ENCODE results near the gene FXYD5. TPM values are rescaled to one million over a fixed set of nuclear protein-coding genes. Genes with fewer than 3 reads are reported as not detected.

The FXYD5 gene
- total RNA-seq, 1 donor from 2014 or later, result 271 TPM

DNA sequence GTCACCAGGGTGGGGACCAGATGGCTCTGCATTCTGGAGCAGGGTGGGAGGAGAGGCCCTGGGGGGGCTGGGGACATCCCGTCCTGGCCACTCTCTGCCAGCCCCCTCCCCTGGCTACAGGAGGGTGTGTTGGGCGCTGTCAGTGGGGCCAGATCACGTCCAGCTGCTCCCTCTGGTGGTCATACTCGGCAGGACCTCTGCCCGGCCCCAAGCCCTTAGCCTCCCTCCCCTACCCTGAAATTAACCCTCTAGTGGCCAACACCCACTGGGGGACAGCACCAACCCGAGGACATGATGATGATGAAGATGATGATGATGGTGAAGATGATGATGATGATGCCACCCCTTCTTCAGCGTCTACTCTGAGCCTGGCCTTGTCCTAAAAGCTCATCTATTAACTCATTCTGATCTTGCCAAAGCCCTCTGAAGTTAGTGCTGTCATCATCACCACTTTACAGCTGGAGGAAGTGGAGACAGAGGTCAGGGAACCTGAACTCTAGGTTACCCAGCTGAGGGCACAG lies 19.1 kb upstream of the FXYD5 start:
- Mint-ChIP-seq H3K9me3 (no peaks in the 10 kb centered on the region), H3K27ac (no peak overlapping the region), H3K27me3 (ENCODE audit: low read depth) (peaks cover 7% of the 10 kb centered on the region), H3K4me3 (ENCODE audit: low read depth) (no peak overlapping the region), H3K4me1 (ENCODE audit: low read depth) (peaks cover 2% of the 10 kb centered on the region), H3K36me3 (ENCODE audit: low read depth) (no peaks in the 10 kb centered on the region)
- intact Hi-C loops (cut with micrococcal nuclease), result loop anchor here (1.0 to 5.0 kb wide), 2 partner anchors 21 to 68 kb away; no protein-coding TSS in a partner anchor
- DNase-seq (ENCODE audit: low spot score), result peak; percentile 64

DNA sequence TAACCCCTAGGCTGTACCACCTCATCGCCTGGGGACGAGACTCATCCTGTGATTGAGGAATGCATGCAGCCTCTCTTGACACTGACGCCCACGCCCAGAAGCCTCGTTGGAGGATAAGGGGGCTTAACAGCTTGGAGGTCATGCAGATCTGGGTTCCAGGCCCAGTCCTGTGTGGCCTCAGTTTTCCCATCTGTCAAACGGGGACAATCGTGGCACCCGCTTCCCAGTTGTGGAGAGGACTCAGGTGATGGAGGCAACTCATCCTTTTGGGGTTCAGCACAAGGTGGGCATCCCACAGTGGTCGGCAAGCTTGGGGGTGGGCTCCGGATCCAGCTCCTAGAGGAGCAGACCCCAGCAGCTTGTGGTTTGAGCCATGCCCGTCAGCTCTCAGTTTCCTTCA lies 18.3 kb upstream of the FXYD5 start:
- DNase-seq (ENCODE audit: low spot score), result no peak
- Mint-ChIP-seq H3K4me1 (ENCODE audit: low read depth) (peaks cover 7% of the 10 kb centered on the region), H3K27ac (no peak overlapping the region), H3K27me3 (ENCODE audit: low read depth) (peaks cover 10% of the 10 kb centered on the region), H3K36me3 (ENCODE audit: low read depth) (no peaks in the 10 kb centered on the region), H3K9me3 (no peaks in the 10 kb centered on the region), H3K4me3 (ENCODE audit: low read depth) (no peak overlapping the region)
- intact Hi-C loops (cut with micrococcal nuclease), result loop anchor here (5.0 kb wide), 1 partner anchor 69 kb away; no protein-coding TSS in a partner anchor

DNA sequence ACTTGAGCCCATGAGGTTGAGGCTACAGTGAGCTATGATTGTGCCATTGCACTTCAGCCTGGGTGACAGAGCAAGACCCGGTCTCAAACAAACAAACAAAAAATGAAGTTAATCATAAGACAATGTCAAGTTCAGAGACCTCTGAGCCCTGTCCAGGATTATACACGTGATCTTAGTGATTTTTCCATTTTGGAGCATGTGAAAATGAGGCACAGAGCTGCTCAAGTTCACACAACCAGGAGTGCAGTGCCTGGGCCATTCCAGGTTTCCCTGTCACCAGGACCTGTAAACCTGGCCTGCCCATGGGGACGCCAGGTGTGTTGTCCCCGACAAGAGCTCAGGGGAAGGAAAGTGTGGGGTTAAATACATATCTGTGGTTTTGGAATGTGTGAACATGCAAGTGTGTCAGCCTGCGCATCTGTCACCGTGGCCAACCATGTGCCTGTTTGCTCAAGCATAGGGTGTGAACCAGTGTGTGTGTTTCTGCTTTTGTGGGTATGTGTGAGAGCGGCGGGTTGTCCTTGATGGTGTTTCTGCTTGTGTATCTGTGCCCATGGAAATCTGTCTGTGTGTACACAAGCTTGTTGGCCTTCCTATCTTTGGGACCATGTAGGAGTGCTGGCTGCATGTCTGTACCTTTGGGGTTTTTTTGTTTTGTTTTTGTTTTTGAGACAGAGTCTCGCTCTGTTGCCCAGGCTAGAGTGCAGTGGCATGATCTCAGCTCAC lies 17.4 kb upstream of the FXYD5 start:
- no peak overlapping the region for H3K4me3 Mint-ChIP-seq (ENCODE audit: low read depth)
- peaks cover 17% of the 10 kb centered on the region for H3K27me3 Mint-ChIP-seq (ENCODE audit: low read depth)
- no peak for DNase-seq (ENCODE audit: low spot score)
- no peak overlapping the region for H3K27ac Mint-ChIP-seq
- intact Hi-C loops (cut with micrococcal nuclease), result loop anchor here (5.0 kb wide), 1 partner anchor 70 kb away; no protein-coding TSS in a partner anchor
- H3K4me1 Mint-ChIP-seq (ENCODE audit: low read depth), result peaks cover 15% of the 10 kb centered on the region
- H3K36me3 Mint-ChIP-seq (ENCODE audit: low read depth), result no peaks in the 10 kb centered on the region
- H3K9me3 Mint-ChIP-seq, result no peaks in the 10 kb centered on the region

DNA sequence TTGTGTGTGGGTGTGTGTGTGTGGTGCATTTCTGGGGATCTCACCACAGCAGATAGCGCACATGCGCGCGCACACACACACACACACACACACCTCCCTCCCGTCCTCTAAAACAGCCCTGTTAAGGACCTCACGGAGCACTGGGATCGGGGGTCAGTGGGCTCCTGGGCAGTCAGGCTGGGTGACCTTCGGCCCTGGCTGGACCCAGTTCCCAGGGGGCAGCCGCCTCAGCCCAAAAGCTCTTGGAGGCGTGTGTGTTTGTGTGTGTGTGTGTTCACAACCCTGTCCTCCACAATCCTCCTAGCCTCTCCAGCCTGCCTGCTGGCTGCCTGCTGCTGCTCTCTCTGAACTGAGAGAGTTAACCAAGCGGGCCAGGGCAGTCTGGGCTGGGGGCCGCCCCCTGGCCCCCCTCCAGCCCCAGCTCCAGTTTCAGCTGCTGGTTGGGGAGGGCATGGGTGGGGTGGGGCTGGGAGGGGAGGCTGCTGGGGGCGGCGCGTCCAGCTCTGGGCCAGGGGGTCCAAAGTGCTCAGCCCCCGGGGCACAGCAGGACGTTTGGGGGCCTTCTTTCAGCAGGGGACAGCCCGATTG lies 16.1 kb upstream of the FXYD5 start, which contains the start of gene FXYD1:
TSS of gene FXYD1 (plus strand) at position 520 of the 588 bp plus-strand sequence. CDS start 1,256 bp downstream, outside the sequence.
- H3K4me1 Mint-ChIP-seq (ENCODE audit: low read depth), result peaks cover 16% of the 10 kb centered on the region
- H3K36me3 Mint-ChIP-seq (ENCODE audit: low read depth), result no peaks in the 10 kb centered on the region
- DNase-seq (ENCODE audit: low spot score), result no peak
- H3K9me3 Mint-ChIP-seq, result no peaks in the 10 kb centered on the region
- no peak within 1 kb of the TSS for H3K27ac Mint-ChIP-seq
- no peak within 1 kb of the TSS for H3K4me3 Mint-ChIP-seq (ENCODE audit: low read depth)
- intact Hi-C loops (cut with micrococcal nuclease), result loop anchor here (5.0 kb wide), 1 partner anchor 71 kb away; no protein-coding TSS in a partner anchor
- peaks cover 19% of the 10 kb centered on the region for H3K27me3 Mint-ChIP-seq (ENCODE audit: low read depth)

DNA sequence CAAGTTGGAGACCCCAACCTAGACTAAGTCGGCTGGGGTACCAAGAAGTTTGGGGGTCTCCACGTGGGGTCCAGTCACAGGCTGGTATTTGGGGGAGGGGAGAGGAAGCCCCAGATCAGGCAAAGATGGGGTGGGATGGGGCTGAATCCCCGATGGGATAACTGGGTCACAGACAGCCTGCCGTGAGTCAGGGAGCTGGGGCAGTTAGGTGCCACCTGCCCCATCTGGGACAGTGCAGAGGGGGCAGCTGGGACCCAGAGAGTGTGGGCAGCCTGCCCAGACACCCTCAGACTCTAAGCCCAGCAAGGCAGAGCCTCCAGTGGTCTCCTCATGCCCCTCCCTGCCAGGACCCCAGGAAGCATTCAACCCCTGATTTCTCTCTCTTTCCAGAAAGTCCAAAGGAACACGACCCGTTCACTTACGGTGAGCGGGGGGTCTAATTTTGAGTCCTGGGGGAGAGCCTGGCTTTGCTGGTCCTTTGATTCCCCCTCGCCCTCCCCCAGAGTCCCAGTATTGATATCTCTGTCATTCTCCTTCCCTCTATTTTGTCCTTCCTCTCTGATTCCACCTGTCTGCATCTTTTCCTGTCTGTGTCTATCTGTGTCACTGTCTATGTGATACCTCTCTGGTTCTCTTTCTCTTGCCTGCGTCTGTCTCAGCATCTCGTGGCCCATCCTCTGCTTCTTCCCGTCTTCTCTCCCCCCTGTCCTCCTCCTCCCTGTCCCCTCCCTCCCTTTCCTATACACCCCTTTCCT lies 14.2 kb upstream of the FXYD5 start:
- intact Hi-C loops (cut with micrococcal nuclease), result loop anchor here (5.0 kb wide), 1 partner anchor 127 kb away; the partner anchor contains the start of gene USF2
- DNase-seq (ENCODE audit: low spot score), result no peak
- Mint-ChIP-seq H3K27ac (no peak overlapping the region), H3K27me3 (ENCODE audit: low read depth) (peaks cover 29% of the 10 kb centered on the region), H3K36me3 (ENCODE audit: low read depth) (no peaks in the 10 kb centered on the region), H3K9me3 (no peaks in the 10 kb centered on the region), H3K4me1 (ENCODE audit: low read depth) (peaks cover 22% of the 10 kb centered on the region), H3K4me3 (ENCODE audit: low read depth) (no peak overlapping the region)

DNA sequence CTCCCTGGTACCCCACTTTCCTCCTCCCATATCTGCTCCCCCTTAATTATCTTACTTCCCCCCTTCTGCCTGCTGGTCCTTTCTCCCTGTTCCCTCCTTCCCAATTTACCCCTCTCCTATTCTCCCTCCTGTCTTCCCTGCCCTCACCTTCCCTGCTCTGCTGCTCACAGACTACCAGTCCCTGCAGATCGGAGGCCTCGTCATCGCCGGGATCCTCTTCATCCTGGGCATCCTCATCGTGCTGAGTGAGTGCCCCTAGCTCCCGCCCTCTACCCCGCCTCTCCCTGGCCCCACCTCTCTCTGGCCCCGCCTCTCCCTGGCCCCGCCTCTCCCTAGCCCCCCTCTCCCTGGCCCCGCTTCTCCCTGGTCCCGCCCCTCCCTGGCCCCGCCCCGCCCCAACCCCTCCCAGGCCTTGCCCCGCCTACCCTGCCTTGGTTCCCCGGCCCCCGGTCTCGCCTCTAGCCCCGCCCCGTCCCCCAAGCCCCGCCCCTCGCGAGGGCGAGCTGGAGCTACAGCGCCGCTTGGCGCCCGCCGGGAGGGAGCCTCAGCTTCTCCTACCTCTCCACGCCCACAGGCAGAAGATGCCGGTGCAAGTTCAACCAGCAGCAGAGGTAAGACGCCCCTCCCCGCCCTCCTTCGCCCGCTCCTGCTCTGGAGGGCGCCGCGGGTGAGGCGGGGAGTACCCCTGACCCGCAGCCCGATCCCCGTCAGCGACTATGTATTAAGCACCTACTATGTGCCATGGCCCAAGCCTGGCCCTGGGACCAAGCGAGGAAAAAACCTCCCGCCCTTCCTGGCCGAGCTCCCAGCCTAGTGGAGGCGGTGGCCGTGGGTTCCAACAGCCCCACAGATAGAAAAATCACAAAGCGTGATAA lies 13.3 kb upstream of the FXYD5 start:
- intact Hi-C loops (cut with micrococcal nuclease), result loop anchor here (1.0 to 5.0 kb wide), 2 partner anchors 17 to 126 kb away; partner anchors contain the start of gene USF2
- peaks cover 29% of the 10 kb centered on the region for H3K27me3 Mint-ChIP-seq (ENCODE audit: low read depth)
- H3K9me3 Mint-ChIP-seq, result no peaks in the 10 kb centered on the region
- no peaks in the 10 kb centered on the region for H3K36me3 Mint-ChIP-seq (ENCODE audit: low read depth)
- peak; percentile 88 for DNase-seq (ENCODE audit: low spot score)
- H3K27ac Mint-ChIP-seq, result peak overlapping the region; percentile 59
- H3K4me3 Mint-ChIP-seq (ENCODE audit: low read depth), result peak overlapping the region; percentile 74
- H3K4me1 Mint-ChIP-seq (ENCODE audit: low read depth), result peaks cover 21% of the 10 kb centered on the region

DNA sequence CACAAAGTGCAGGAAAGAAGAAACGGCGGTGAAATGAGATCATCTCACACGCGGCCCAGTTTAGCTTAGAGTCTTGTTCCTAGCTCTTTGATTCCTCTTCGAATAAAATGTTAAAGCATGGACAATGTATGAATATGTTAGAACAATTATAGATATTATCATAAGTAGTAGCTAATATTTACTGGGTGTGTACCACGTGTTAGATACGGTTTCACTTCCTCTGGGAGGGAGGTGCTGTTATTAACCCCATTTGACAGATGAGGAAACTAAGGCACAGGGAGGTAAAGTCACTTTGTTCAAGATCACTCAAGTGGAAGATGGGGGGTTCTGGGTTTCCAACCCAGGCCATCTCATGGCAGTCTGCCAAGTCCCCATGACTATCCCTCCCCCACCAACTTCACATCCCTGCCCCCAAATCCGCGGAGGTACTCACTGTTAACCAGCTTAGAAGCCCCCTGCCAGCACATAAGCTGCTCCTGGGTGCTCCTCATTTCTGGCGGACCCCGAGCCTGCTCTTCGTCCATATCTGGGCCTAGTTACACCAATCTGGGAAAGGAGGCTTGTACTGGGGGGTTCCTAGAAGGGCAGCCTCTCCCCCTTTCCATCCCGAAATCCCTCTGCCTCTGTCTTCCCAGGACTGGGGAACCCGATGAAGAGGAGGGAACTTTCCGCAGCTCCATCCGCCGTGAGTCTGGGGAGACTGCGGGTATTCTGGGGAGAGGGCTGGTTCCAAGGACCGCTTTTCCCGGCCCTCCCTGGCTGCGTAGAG lies 12.5 kb upstream of the FXYD5 start:
- peak overlapping the region; percentile 59 for H3K27ac Mint-ChIP-seq
- H3K36me3 Mint-ChIP-seq (ENCODE audit: low read depth), result no peaks in the 10 kb centered on the region
- intact Hi-C loops (cut with micrococcal nuclease), result loop anchor here (1.0 to 5.0 kb wide), 2 partner anchors 18 to 125 kb away; partner anchors contain the start of gene USF2

DNA sequence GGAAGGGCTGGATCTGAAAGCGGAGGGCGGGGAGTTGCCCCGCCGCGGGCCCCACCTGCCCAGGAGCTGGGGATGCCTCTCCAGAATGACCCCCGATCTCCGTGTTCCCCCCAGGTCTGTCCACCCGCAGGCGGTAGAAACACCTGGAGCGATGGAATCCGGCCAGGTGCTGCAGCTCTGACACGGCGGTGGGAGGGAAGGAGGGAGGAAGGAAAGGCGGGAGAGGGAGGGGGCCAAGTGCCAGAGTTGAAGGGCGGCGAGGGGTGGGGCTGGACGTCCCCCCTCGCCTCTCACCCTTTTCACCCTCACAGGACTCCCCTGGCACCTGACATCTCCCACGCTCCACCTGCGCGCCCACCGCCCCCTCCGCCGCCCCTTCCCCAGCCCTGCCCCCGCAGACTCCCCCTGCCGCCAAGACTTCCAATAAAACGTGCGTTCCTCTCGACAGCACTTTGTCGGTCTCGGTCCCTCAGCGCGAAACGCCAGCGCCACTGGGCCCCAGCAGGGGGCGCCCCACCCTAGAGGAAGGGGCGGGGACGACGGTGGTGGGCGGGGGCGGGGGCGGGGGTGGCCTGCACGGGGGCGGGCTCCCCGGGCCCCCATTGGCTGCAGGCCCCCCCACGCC lies 11.8 kb upstream of the FXYD5 start:
- Mint-ChIP-seq H3K36me3 (ENCODE audit: low read depth) (no peaks in the 10 kb centered on the region), H3K4me3 (ENCODE audit: low read depth) (no peak overlapping the region), H3K27ac (no peak overlapping the region), H3K9me3 (no peaks in the 10 kb centered on the region), H3K27me3 (ENCODE audit: low read depth) (peaks cover 26% of the 10 kb centered on the region), H3K4me1 (ENCODE audit: low read depth) (peaks cover 21% of the 10 kb centered on the region)
- intact Hi-C loops (cut with micrococcal nuclease), result loop anchor here (5.0 kb wide), 1 partner anchor 125 kb away; the partner anchor contains the start of gene USF2
- peak; percentile 56 for DNase-seq (ENCODE audit: low spot score)

More for the DNA sequence above, 12.5 kb upstream of the FXYD5 start:
- peaks cover 21% of the 10 kb centered on the region for H3K4me1 Mint-ChIP-seq (ENCODE audit: low read depth)
- peak overlapping the region; percentile 74 for H3K4me3 Mint-ChIP-seq (ENCODE audit: low read depth)
- DNase-seq (ENCODE audit: low spot score), result no peak
- peaks cover 30% of the 10 kb centered on the region for H3K27me3 Mint-ChIP-seq (ENCODE audit: low read depth)
- no peaks in the 10 kb centered on the region for H3K9me3 Mint-ChIP-seq

DNA sequence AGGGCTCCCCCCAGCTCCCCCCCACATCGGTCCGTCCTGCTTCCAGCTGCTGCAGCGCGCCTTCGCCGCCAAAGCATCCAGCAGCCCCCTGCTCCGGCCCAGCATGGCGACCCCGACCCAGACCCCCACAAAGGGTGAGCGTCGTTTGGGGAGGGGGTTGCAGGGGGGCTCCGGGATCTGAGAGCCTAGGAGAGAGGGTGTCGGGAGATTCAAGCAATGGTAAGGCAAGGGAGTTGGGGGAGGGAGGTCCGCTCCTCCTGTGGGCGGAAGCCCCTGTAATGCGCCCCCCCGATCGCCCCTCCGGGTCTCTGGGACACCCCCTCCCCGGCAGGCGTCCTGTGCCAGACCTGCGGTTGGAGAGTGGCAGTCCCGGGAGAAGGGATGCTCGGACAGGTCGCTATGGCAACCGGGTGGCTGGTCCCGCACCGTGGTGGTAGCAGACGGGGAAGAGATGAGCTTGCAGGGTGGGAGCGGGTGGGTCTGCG lies 11.3 kb upstream of the FXYD5 start, which contains the start of gene FXYD7:
TSS of gene FXYD7 (plus strand) at position 25 of the 485 bp plus-strand sequence. CDS start at position 104, 79 bp downstream.
- intact Hi-C loops (cut with micrococcal nuclease), result loop anchor here (5.0 kb wide), 1 partner anchor 124 kb away; the partner anchor contains the start of gene USF2
- DNase-seq (ENCODE audit: low spot score), result no peak
- Mint-ChIP-seq H3K9me3 (no peaks in the 10 kb centered on the region), H3K4me1 (ENCODE audit: low read depth) (peaks cover 21% of the 10 kb centered on the region), H3K36me3 (ENCODE audit: low read depth) (no peaks in the 10 kb centered on the region), H3K4me3 (ENCODE audit: low read depth) (no peak within 1 kb of the TSS), H3K27me3 (ENCODE audit: low read depth) (peaks cover 26% of the 10 kb centered on the region), H3K27ac (no peak within 1 kb of the TSS)

DNA sequence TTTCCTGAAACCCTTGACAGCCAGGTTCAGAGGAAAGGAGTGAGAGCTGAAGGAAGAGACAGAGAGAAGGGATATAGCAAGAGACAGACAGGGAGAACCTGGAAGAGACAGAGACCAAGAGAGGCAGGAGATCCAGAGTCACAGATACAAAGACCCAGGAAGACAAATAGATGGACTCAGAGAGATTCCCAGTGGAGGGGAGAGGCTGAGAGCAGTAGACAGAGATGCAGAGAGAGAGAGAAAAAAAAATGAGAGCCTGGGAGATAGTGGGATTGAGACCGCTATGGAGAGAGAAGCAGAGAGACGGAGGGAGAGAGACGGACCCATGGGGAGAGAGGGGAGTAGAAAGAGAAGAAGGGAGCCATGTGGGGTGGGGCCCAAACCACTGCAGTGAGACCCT lies 10.7 kb upstream of the FXYD5 start:
- DNase-seq (ENCODE audit: low spot score), result no peak
- peaks cover 21% of the 10 kb centered on the region for H3K4me1 Mint-ChIP-seq (ENCODE audit: low read depth)
- no peak overlapping the region for H3K27ac Mint-ChIP-seq
- no peaks in the 10 kb centered on the region for H3K36me3 Mint-ChIP-seq (ENCODE audit: low read depth)
- no peaks in the 10 kb centered on the region for H3K9me3 Mint-ChIP-seq
- H3K4me3 Mint-ChIP-seq (ENCODE audit: low read depth), result no peak overlapping the region
- intact Hi-C loops (cut with micrococcal nuclease), result loop anchor here (5.0 kb wide), 1 partner anchor 123 kb away; the partner anchor contains the start of gene USF2
- peaks cover 26% of the 10 kb centered on the region for H3K27me3 Mint-ChIP-seq (ENCODE audit: low read depth)

Measured in activated T-helper 2 cell treated with anti-CD3 and anti-CD28 coated beads, Interferon-gamma antibody, Interleukin-2, Interleukin-4, amounts not matched to agents 10 μg/mL and 5 μg/mL and 100 μg/mL, durations not matched to agents 14 hours and 24 hours and 36 hours (primary cell).